ENCODE measurements around the gene IL11. TPM values are rescaled to one million over a fixed set of nuclear protein-coding genes. Genes with fewer than 3 reads are reported as not detected.

IL11 gene
- total and polyA plus RNA-seq, 2 experiments from 2014 or later, result 6.7 to 28.7 TPM

DNA sequence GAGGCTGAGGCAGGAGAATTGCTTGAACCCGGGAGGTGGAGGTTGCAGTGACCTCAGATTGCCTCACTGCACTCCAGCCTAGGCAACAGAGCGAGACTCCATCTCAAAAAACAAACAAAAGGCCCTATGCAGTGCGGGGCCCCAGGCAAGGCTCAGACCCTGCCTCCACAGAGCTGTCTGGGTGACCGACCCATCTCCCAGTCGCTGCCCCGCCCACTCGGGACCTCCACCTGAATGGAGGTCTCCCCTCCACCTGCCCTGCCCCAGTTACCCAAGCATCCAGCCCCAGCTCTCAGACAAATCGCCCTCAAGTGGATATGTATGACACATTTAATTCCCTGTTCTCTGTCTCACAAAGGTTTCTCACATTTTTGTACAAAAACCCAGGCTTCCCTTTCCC is 5.0 kb downstream of the IL11 start:
- H3K36me3 ChIP-seq (ENCODE audit: low read depth), result no peaks in the 10 kb centered on the region; the same call in 1 of the 2 replicates
- no peaks in the 10 kb centered on the region for H3K27me3 ChIP-seq (replicated peaks; ENCODE audit: insufficient read depth)
- H3K9me2 ChIP-seq (ENCODE audit: insufficient read depth), result no peaks in the 10 kb centered on the region
- no peaks in the 10 kb centered on the region for H4K20me1 ChIP-seq (ENCODE audit: insufficient read depth)
- no peak overlapping the region for H3K4me3 ChIP-seq
- DNase-seq, result no peak
- WGBS, 2 experiments (ENCODE audit: low coverage in 1 of 2, low lambda C conversion rate in 2 of 2, missing lambda C conversion rate in 2 of 2), result 92% methylated on average over 8 of the region's 8 CpGs
- in situ Hi-C loops (cut with MboI), result no loop called here
- H3K9me3 ChIP-seq (ENCODE audit: low read depth), result no peaks in the 10 kb centered on the region
- H3F3A ChIP-seq (ENCODE audit: insufficient read depth), result peaks cover 23% of the 10 kb centered on the region
- H2AFZ ChIP-seq, result no peak overlapping the region
- H3K9ac ChIP-seq, result no peak overlapping the region
- no peak overlapping the region for H3K27ac ChIP-seq
- no peaks in the 10 kb centered on the region for H3K4me1 ChIP-seq (ENCODE audit: insufficient read depth)
- no peak overlapping the region for H3K4me2 ChIP-seq (ENCODE audit: unreplicated experiment)
- TF ChIP-seq EZH2phosphoT487 (IDR thresholded peaks at IDR 0.05; ENCODE audit: insufficient read depth, low read depth) (no peak), EZH2 (IDR thresholded peaks at IDR 0.05; ENCODE audit: insufficient read depth, poor library complexity, severe bottlenecking) (no peak)
- H3K79me2 ChIP-seq (ENCODE audit: insufficient read depth), result peaks cover 8% of the 10 kb centered on the region

DNA sequence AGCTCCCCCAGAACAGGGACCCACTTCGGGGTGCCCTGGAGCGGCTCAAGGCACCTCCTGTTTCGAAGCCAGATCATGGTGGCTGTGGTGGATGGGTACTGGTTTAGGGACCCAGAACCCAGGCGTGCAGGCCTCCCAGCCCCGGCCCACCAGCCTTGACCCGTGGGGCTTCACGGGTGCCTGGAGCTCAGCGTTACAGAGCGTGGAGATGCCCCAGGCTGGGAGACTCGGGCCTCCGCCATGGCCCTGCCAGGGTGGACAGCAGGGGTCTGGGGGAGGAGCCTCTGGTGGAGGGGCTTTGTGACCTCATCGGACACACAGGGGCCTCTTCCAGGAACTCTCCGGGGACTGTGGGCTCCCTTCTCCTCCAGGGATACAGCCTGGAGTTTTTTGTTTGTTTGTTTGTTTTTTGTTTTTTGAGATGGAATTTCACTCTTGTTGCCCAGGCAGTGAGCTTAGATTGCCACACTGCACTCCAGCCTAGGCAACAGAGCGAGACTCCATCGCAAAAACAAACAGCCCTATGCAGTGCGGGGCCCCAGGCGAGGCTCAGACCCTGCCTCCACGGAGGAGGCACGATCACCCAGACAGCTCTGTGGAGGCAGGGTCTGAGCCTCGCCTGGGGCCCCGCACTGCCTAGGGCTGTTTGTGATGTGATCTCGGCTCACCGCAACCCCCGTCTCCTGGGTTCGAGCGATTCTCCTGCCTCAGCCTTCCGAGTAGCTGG is 7.1 kb downstream of the IL11 start, which contains the start of gene GARIN5B:
Gene GARIN5B (minus strand): TSS at position 271 of the 727 bp plus-strand sequence. CDS start 194 bp downstream, at position 77.
- in situ Hi-C loops (cut with MboI), result no loop called here
- WGBS, 2 experiments (ENCODE audit: low coverage in 1 of 2, low lambda C conversion rate in 2 of 2, missing lambda C conversion rate in 2 of 2), result 73 to 74% methylated on average over 26 to 27 of the region's 27 CpGs

DNA sequence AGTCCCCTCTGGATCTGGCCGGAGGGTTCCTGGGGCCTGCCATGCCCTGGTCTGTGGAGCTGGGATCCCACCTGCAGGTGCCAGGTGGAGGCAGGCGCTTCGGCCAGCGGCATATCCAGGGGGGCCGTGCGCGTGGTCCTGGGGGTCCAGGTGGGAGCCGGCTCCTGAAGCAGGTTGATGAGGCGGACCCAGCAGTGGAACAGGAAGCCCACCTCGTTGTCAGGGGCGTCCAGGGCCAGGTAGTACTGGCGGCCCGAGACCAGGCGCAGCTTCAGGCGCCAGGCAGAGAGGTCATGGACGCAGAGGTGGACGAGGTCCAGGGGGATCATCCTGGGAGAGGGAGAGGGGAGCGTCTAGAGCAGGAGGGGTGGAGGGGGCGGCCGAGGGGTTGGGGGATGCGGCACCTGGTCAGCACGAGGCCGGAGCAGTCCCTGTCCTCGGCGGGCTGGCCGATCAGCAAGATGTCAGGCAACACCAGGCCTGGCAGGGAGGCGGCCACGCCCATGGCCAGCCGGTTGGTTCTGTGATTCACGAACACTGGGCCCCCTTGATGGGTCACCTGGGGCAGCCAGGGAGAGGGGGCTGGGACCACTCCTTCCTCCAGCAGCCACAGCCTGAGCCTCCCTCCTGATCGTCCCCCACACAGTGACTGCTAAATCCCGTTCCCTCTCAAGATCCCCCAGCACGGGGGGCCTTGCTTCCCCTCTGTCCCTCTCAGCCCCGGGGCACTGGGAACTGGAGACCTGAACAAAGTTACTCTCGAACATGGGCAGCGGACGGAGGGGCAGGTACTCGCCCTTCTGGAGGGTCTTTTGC is 7.9 kb downstream of the IL11 start:
- Histone ChIP-seq H3K27ac (no peak overlapping the region), H3K4me1 (ENCODE audit: insufficient read depth) (no peaks in the 10 kb centered on the region), H3K79me2 (ENCODE audit: insufficient read depth) (no peaks in the 10 kb centered on the region), H3K9me2 (ENCODE audit: insufficient read depth) (no peaks in the 10 kb centered on the region), H2AFZ (no peak overlapping the region), H3F3A (ENCODE audit: insufficient read depth) (peaks cover 23% of the 10 kb centered on the region), H3K9ac (no peak overlapping the region), H3K4me2 (ENCODE audit: unreplicated experiment) (no peak overlapping the region), H3K9me3 (ENCODE audit: low read depth) (no peaks in the 10 kb centered on the region), H3K27me3 (replicated peaks; ENCODE audit: insufficient read depth) (no peaks in the 10 kb centered on the region), H3K4me3 (no peak overlapping the region), H4K20me1 (ENCODE audit: insufficient read depth) (no peaks in the 10 kb centered on the region), H3K36me3 (ENCODE audit: low read depth) (no peaks in the 10 kb centered on the region; the same call in 1 of the 2 replicates)
- 57 to 72% methylated on average over 26 to 34 of the region's 38 CpGs for WGBS, 2 experiments (ENCODE audit: low coverage in 1 of 2, low lambda C conversion rate in 2 of 2, missing lambda C conversion rate in 2 of 2)
- no peak for DNase-seq
- in situ Hi-C loops (cut with MboI), result no loop called here
- TF ChIP-seq EZH2 (IDR thresholded peaks at IDR 0.05; ENCODE audit: insufficient read depth, poor library complexity, severe bottlenecking) (no peak), EZH2phosphoT487 (IDR thresholded peaks at IDR 0.05; ENCODE audit: insufficient read depth, low read depth) (no peak)

More for the DNA sequence above, 7.1 kb downstream of the IL11 start, which contains the start of gene GARIN5B:
- no peaks in the 10 kb centered on the region for H3K9me3 ChIP-seq (ENCODE audit: low read depth)
- DNase-seq, result no peak
- H3K4me3 ChIP-seq, result no peak within 1 kb of the TSS
- no peak within 1 kb of the TSS for H2AFZ ChIP-seq
- no peaks in the 10 kb centered on the region for H3K27me3 ChIP-seq (replicated peaks; ENCODE audit: insufficient read depth)
- H3K27ac ChIP-seq, result no peak within 1 kb of the TSS
- H3F3A ChIP-seq (ENCODE audit: insufficient read depth), result peaks cover 23% of the 10 kb centered on the region
- no peak within 1 kb of the TSS for H3K4me2 ChIP-seq (ENCODE audit: unreplicated experiment)
- no peaks in the 10 kb centered on the region for H3K4me1 ChIP-seq (ENCODE audit: insufficient read depth)
- no peak for TF ChIP-seq EZH2phosphoT487 (IDR thresholded peaks at IDR 0.05; ENCODE audit: insufficient read depth, low read depth)
- no peak for TF ChIP-seq EZH2 (IDR thresholded peaks at IDR 0.05; ENCODE audit: insufficient read depth, poor library complexity, severe bottlenecking)
- no peaks in the 10 kb centered on the region; the same call in 1 of the 2 replicates for H3K79me2 ChIP-seq (ENCODE audit: insufficient read depth)
- no peaks in the 10 kb centered on the region for H4K20me1 ChIP-seq (ENCODE audit: insufficient read depth)
- H3K9me2 ChIP-seq (ENCODE audit: insufficient read depth), result no peaks in the 10 kb centered on the region
- no peak within 1 kb of the TSS for H3K9ac ChIP-seq
- no peaks in the 10 kb centered on the region; the same call in 1 of the 2 replicates for H3K36me3 ChIP-seq (ENCODE audit: low read depth)

DNA sequence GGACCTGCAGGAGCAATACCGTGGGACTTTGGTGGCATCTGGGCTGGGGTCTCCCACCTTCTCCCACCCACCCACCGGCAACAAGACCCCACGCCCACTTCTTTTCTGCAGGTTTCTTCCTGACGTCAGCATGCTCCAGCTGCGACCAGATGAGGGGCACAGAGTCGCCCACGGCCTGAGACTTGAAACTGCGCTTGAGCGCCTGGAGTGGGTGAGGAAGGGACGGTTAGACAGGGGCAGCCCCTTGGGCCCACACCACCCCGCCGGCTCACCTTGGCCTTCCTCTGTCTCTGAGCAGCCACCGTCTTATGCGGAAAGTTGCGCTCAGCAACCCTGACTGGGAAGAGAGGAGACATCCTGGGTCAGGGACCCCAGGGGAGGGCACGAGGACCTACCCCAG is 9.4 kb downstream of the IL11 start:
- WGBS, 2 experiments (ENCODE audit: low coverage in 1 of 2, low lambda C conversion rate in 2 of 2, missing lambda C conversion rate in 2 of 2), result 84 to 87% methylated on average over 12 to 16 of the region's 16 CpGs
- no peaks in the 10 kb centered on the region for H4K20me1 ChIP-seq (ENCODE audit: insufficient read depth)
- H3F3A ChIP-seq (ENCODE audit: insufficient read depth), result peaks cover 19% of the 10 kb centered on the region
- H3K27ac ChIP-seq, result no peak overlapping the region
- no peaks in the 10 kb centered on the region for H3K9me3 ChIP-seq (ENCODE audit: low read depth)
- H3K4me2 ChIP-seq (ENCODE audit: unreplicated experiment), result no peak overlapping the region
- peaks cover 7% of the 10 kb centered on the region for H3K27me3 ChIP-seq (replicated peaks; ENCODE audit: insufficient read depth)
- H2AFZ ChIP-seq, result no peak overlapping the region
- H3K36me3 ChIP-seq (ENCODE audit: low read depth), result no peaks in the 10 kb centered on the region; the same call in 1 of the 2 replicates
- in situ Hi-C loops (cut with MboI), result no loop called here
- H3K9me2 ChIP-seq (ENCODE audit: insufficient read depth), result no peaks in the 10 kb centered on the region
- H3K4me3 ChIP-seq, result no peak overlapping the region
- no peak for DNase-seq
- no peak overlapping the region for H3K9ac ChIP-seq
- no peaks in the 10 kb centered on the region for H3K4me1 ChIP-seq (ENCODE audit: insufficient read depth)
- no peak for TF ChIP-seq EZH2phosphoT487 (IDR thresholded peaks at IDR 0.05; ENCODE audit: insufficient read depth, low read depth)
- TF ChIP-seq EZH2 (IDR thresholded peaks at IDR 0.05; ENCODE audit: insufficient read depth, poor library complexity, severe bottlenecking), result no peak
- no peaks in the 10 kb centered on the region for H3K79me2 ChIP-seq (ENCODE audit: insufficient read depth)
